Activated naive CD8-positive, alpha-beta T cell treated with anti-CD3 and anti-CD28 coated beads for 36 hours (primary cell): ENCODE measurements around the gene ADSS1. TPM values are rescaled to one million over a fixed set of nuclear protein-coding genes. Genes with fewer than 3 reads are reported as not detected.

Source experiments
- DNase-seq: peaks from one replicate; pipeline ENCODE4 v3.0.0; 2021
- H3K27ac Mint-ChIP-seq: one replicate; pipeline ENCODE4 v1.8.0; 2022; ENCODE audit warnings: mild to moderate bottlenecking, moderate library complexity, mixed read lengths
- H3K27me3 Mint-ChIP-seq: one replicate; pipeline ENCODE4 v1.8.0; 2022; ENCODE audit warnings: mild to moderate bottlenecking, mixed read lengths
- H3K36me3 Mint-ChIP-seq: one replicate; pipeline ENCODE4 v1.8.0; 2021; ENCODE audit warnings: mild to moderate bottlenecking, mixed read lengths
- H3K4me1 Mint-ChIP-seq: one replicate; pipeline ENCODE4 v1.8.0; 2021; ENCODE audit warnings: mixed read lengths
- H3K4me3 Mint-ChIP-seq: one replicate; pipeline ENCODE4 v1.8.0; 2022; ENCODE audit warnings: mild to moderate bottlenecking, moderate library complexity, mixed read lengths
- H3K9me3 Mint-ChIP-seq: one replicate; pipeline ENCODE4 v1.8.0; 2022; ENCODE audit warnings: mixed read lengths
- total RNA-seq, 2 experiments: library from RNA; stranded (reverse); gene quantifications; one replicate each; pipeline ENCODE4 v1.2.3, GENCODE V29; 2021

Gene ADSS1
- total RNA-seq, 2 experiments from 2014 or later: 0.87 to 1.7 TPM

GRCh38 chr14:104795781-104796686 lies 72.0 kb downstream of the ADSS1 start:
- no peaks in the 10 kb centered on the region for H3K36me3 Mint-ChIP-seq
- H3K4me1 Mint-ChIP-seq: peaks cover 30% of the 10 kb centered on the region
- H3K9me3 Mint-ChIP-seq: no peaks in the 10 kb centered on the region
- peak overlapping the region; percentile 69 for H3K4me3 Mint-ChIP-seq
- DNase-seq: peak; percentile 62
- peak overlapping the region; percentile 65 for H3K27ac Mint-ChIP-seq
- H3K27me3 Mint-ChIP-seq: peaks cover 10% of the 10 kb centered on the region

- Mint-ChIP-seq H3K4me3 (peak overlapping the region; percentile 69), H3K27ac (no peak overlapping the region), H3K27me3 (peaks cover 10% of the 10 kb centered on the region), H3K4me1 (peaks cover 27% of the 10 kb centered on the region), H3K9me3 (no peaks in the 10 kb centered on the region), H3K36me3 (no peaks in the 10 kb centered on the region)
- no peak for DNase-seq
Observed at GRCh38 chr14:104796687-104797081, 72.7 kb downstream of the ADSS1 start.

Other genes with a start within 250 kb of the ADSS1 start
- gene C14orf180, start 144.5 kb upstream of the ADSS1 start, total RNA-seq: not detected
- not detected for gene TMEM179, start 119.5 kb upstream of the ADSS1 start, total RNA-seq
- gene INF2, start 34.6 kb upstream of the ADSS1 start, total RNA-seq: 10 to 100 TPM; 67.8 TPM
- 100 to 1,000 TPM; 137 to 147 TPM for gene SIVA1, start 28.9 kb downstream of the ADSS1 start, total RNA-seq
- 100 to 1,000 TPM; 112 TPM for gene AKT1, start 71.5 kb downstream of the ADSS1 start, total RNA-seq
- 1 to 10 TPM; 1.1 to 1.4 TPM for gene ZBTB42, start 76.9 kb downstream of the ADSS1 start, total RNA-seq
- 1 to 10 TPM; 4.6 to 4.7 TPM for gene CEP170B, start 141.0 kb downstream of the ADSS1 start, total RNA-seq
- gene PLD4, start 200.7 kb downstream of the ADSS1 start, total RNA-seq: not detected